Measurements from ENCODE around the gene SF3B2.

DNA sequence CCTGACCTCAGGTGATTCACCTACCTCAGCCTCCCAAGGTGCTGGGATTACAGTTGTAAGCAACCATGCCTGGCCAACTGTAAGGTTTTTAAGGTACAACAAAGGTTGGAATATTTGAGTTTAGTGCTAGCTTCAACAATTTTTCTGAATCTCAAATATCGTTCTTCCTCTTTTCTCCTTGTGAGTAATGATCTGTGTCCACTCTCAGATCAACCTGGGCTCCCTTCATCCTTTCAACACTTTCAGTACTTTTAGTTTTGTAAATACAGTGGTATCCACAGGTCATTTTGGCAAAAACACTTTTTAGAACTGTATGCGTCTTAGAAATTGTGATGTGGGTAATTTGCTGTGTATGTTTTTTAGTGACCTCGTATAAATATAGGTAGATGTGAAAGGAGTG lies 25.8 kb downstream of the SF3B2 start:
- TF ChIP-seq, protein P1, sequence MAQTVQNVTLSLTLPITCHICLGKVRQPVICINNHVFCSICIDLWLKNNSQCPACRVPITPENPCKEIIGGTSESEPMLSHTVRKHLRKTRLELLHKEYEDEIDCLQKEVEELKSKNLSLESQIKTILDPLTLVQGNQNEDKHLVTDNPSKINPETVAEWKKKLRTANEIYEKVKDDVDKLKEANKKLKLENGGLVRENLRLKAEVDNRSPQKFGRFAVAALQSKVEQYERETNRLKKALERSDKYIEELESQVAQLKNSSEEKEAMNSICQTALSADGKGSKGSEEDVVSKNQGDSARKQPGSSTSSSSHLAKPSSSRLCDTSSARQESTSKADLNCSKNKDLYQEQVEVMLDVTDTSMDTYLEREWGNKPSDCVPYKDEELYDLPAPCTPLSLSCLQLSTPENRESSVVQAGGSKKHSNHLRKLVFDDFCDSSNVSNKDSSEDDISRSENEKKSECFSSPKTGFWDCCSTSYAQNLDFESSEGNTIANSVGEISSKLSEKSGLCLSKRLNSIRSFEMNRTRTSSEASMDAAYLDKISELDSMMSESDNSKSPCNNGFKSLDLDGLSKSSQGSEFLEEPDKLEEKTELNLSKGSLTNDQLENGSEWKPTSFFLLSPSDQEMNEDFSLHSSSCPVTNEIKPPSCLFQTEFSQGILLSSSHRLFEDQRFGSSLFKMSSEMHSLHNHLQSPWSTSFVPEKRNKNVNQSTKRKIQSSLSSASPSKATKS (CRISPR knock-in tag; IDR thresholded peaks at IDR 0.05): no peak
- TF ChIP-seq, protein P2, sequence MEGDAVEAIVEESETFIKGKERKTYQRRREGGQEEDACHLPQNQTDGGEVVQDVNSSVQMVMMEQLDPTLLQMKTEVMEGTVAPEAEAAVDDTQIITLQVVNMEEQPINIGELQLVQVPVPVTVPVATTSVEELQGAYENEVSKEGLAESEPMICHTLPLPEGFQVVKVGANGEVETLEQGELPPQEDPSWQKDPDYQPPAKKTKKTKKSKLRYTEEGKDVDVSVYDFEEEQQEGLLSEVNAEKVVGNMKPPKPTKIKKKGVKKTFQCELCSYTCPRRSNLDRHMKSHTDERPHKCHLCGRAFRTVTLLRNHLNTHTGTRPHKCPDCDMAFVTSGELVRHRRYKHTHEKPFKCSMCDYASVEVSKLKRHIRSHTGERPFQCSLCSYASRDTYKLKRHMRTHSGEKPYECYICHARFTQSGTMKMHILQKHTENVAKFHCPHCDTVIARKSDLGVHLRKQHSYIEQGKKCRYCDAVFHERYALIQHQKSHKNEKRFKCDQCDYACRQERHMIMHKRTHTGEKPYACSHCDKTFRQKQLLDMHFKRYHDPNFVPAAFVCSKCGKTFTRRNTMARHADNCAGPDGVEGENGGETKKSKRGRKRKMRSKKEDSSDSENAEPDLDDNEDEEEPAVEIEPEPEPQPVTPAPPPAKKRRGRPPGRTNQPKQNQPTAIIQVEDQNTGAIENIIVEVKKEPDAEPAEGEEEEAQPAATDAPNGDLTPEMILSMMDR (IDR thresholded peaks at IDR 0.05 in 2 of 3, conservative IDR thresholded peaks at IDR 0.05 in 1 of 3; ENCODE audit: insufficient read depth in 2 of 3, low read depth in 1 of 3, low read length in 3 of 3): no peak
- no peak for TF ChIP-seq TAF1 (IDR thresholded peaks at IDR 0.05; ENCODE audit: control insufficient read depth, extremely low read depth, insufficient read depth, low read length, severe bottlenecking)
- TF ChIP-seq, protein P3, sequence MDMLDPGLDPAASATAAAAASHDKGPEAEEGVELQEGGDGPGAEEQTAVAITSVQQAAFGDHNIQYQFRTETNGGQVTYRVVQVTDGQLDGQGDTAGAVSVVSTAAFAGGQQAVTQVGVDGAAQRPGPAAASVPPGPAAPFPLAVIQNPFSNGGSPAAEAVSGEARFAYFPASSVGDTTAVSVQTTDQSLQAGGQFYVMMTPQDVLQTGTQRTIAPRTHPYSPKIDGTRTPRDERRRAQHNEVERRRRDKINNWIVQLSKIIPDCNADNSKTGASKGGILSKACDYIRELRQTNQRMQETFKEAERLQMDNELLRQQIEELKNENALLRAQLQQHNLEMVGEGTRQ (CRISPR knock-in tag; IDR thresholded peaks at IDR 0.05): no peak

All from K562 (cell line).